GM12874 (cell line): Measurements from ENCODE around the gene NTRK2.

Source experiments
- TF ChIP-seq, protein P1 (sequence below): IDR thresholded peaks from 2 replicates; pipeline ENCODE4 v1.5.1; 2011; ENCODE audit warnings: low read depth, mild to moderate bottlenecking, control low read depth, low read length, moderate library complexity; ENCODE audit not compliant: insufficient read depth

Gene NTRK2

DNA sequence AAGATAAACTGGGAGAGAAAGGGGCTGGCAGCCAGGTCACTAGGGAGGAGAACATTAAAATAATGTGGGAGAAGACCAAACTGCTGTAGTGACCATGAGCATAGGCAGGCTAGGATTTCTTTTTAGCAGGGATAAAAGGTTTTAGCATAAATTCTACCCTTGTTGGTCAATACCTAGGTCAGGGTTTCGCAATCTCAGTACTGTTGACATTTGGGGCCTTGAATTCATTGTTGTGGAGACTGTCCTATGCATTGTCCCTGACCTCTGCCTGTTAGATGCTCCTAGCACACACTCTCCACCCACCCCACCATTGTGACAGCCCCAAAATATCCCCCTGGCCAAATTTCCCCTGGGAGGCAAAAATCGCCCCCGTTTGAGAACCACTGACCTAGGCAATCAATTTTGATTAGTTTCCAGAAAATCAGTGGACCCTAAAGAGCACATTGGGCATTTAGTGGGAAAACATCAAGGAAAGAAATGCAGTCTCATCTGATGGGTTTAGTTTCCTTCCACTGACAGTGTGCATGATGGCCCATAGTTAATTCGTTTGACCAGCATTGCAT is 181.4 kb downstream of the NTRK2 start:
- TF ChIP-seq, protein P1, sequence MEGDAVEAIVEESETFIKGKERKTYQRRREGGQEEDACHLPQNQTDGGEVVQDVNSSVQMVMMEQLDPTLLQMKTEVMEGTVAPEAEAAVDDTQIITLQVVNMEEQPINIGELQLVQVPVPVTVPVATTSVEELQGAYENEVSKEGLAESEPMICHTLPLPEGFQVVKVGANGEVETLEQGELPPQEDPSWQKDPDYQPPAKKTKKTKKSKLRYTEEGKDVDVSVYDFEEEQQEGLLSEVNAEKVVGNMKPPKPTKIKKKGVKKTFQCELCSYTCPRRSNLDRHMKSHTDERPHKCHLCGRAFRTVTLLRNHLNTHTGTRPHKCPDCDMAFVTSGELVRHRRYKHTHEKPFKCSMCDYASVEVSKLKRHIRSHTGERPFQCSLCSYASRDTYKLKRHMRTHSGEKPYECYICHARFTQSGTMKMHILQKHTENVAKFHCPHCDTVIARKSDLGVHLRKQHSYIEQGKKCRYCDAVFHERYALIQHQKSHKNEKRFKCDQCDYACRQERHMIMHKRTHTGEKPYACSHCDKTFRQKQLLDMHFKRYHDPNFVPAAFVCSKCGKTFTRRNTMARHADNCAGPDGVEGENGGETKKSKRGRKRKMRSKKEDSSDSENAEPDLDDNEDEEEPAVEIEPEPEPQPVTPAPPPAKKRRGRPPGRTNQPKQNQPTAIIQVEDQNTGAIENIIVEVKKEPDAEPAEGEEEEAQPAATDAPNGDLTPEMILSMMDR = no peak

DNA sequence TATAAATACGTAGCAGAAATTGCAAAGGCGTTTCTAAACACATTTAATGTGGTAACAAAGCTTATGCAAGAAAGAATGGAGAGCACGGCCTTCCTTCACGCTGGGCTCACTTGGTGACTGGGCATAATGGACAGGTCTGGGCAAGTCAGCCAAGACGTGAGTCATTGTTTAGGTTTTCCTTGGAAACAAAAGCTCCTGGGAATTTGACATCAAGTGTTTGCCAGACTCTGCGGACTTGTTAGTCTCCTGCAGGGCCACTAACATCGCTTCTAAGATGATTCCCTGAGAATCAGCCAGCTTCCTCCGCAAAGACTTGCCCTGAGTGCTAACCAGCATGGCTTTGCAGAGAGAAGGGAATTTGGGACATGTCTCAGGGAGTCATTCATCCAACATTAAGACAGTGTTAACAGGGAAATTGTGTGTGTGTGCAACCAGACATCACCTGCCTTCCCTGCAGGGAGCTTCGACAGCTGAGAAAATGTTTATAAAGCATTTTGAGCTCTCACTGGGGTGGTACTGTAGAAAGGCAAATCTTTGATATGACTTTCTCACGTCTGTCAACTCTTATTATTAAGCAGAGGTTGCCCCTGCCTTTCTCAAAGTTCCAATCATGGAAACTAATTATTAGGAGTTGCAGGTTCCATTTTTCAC is 182.5 kb downstream of the NTRK2 start:
- TF ChIP-seq, protein P1 = no peak

DNA sequence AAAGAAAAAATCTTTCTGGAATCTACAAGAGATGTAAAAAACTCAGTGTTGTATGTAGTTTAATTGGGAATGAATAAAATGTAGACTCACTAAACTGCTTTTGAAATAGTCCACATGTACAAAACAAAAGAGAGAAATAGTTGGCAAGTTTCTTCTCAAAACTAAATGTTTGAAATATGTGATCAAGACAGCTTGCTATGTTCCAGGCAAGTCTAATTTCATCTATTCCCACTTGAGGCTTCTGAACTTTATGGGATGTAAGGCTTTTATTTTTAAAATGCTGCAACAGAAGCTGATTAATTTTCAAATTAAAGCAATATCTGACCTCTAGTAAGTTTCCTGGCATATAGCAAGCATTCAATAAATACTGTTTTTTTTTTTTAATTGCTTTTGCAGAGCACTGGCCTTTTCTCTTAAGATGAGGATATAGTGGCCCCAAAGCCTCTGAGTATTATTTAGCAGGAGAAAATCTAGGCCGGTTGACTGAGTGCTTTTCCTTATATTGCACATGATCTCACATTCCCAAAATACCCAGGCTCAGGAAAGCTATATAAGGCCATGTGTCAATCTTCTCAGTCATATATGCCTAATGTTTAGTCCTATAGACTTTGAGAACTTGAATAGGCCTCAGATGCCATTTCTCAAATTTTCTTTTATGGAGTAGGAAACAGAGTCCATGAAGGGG is 183.2 kb downstream of the NTRK2 start:
- TF ChIP-seq, protein P1 = no peak

DNA sequence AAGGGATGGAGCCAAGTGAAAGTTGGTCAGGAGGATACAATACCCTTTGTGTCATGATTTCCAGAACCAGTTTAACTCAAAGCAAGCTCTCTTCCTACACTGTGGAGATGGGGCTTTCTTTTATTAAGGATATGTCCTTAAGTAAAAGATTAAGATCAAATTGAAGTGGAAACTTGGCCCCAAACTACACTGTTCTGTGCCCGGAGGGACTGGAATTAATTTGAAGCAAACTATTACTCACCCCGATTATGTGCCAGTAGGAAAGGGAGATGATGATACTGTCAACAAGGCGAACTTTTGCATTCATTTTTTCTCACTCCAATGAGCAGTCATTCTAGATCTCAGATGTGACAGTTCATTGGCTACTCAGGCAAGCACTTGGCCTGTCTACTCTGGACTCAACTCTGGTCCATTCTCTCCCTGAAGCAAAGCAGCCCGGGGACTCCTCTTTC is 186.7 kb downstream of the NTRK2 start:
- TF ChIP-seq, protein P1 = no peak

GRCh38 chr9:84857211-84857610 is 187.7 kb downstream of the NTRK2 start:
- TF ChIP-seq, protein P1 = no peak

DNA sequence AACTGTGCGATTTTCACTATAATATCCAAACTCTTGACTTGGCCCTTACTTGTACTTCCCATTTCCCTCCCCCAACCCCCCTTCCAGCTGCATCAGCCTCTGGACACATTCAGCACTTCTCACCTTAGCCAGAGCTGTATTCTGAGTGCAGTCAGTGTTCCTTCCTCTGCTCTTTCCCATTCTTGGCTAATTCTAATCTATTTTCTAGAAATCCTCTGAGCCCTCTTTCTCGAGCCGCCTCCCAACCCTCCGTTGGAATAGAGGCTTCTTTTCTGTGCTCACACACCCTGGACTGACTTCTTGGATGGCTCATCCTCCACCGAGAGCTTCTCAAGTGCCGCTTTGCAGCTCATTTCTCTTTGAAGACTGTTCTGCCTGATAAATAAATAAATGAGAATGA is 188.8 kb downstream of the NTRK2 start:
- TF ChIP-seq, protein P1 = no peak

GRCh38 chr9:84860249-84861115 is 191.0 kb downstream of the NTRK2 start:
- TF ChIP-seq, protein P1 = no peak
